ENCODE measurements around the gene HTR3C. TPM values are rescaled to one million over a fixed set of nuclear protein-coding genes. Genes with fewer than 3 reads are reported as not detected.

The HTR3C gene
- total RNA-seq, 4 donors from 2014 or later = not detected

GRCh38 chr3:184008161-184008560 is 44.7 kb upstream of the HTR3C start:
- DNase-seq = no peak
- Histone ChIP-seq H3K27me3 (no peaks in the 10 kb centered on the region), H3K27ac (no peak overlapping the region), H3K4me1 (peaks cover 0 to 15% (median 2%) of the 10 kb centered on the region in 4 donors), H3K4me3 (no peak overlapping the region), H3K36me3 (peaks cover 0 to 4% (median 0%) of the 10 kb centered on the region in 3 donors), H3K9me3 (no peaks in the 10 kb centered on the region)
- TF ChIP-seq CTCF (IDR thresholded peaks at IDR 0.05) (no peak), POLR2A (IDR thresholded peaks at IDR 0.05) (no peak)

GRCh38 chr3:184011230-184011876 is 41.5 kb upstream of the HTR3C start:
- H3K36me3 ChIP-seq = peaks cover 0 to 4% (median 0%) of the 10 kb centered on the region in 3 donors
- peak overlapping the region in 1 of 4 donors; percentile 47 for H3K27ac ChIP-seq
- TF ChIP-seq POLR2A (IDR thresholded peaks at IDR 0.05) = no peak
- no peak for TF ChIP-seq CTCF (IDR thresholded peaks at IDR 0.05)
- H3K4me3 ChIP-seq = no peak overlapping the region
- H3K27me3 ChIP-seq = no peaks in the 10 kb centered on the region
- DNase-seq = no peak
- no peaks in the 10 kb centered on the region for H3K9me3 ChIP-seq
- peaks cover 0 to 14% (median 0%) of the 10 kb centered on the region in 4 donors for H3K4me1 ChIP-seq

- TF ChIP-seq POLR2A (IDR thresholded peaks at IDR 0.05) = peak in 1 of 2 donors; percentile 22
- peak in 1 of 6 experiments; percentile 4 for TF ChIP-seq CTCF (IDR thresholded peaks at IDR 0.05)
- H3K27ac ChIP-seq = peak overlapping the region in 1 of 4 donors; percentile 55
These were observed 40.6 kb upstream of the HTR3C start for GRCh38 chr3:184011937-184012889.

GRCh38 chr3:184015381-184016019 is 37.3 kb upstream of the HTR3C start:
- TF ChIP-seq CTCF (IDR thresholded peaks at IDR 0.05) (no peak), POLR2A (IDR thresholded peaks at IDR 0.05) (peak; percentile 53 to 77)
- Histone ChIP-seq H3K36me3 (peaks cover 0 to 4% (median 0%) of the 10 kb centered on the region in 3 donors), H3K27ac (peak overlapping the region in 1 of 4 donors; percentile 61), H3K9me3 (no peaks in the 10 kb centered on the region), H3K4me1 (peaks cover 0 to 20% (median 3%) of the 10 kb centered on the region in 4 donors), H3K27me3 (no peaks in the 10 kb centered on the region), H3K4me3 (peak overlapping the region in 1 of 4 donors; percentile 89)
- peak in 1 of 3 donors; percentile 62 for DNase-seq

More at GRCh38 chr3:184011937-184012889, 40.6 kb upstream of the HTR3C start:
- no peaks in the 10 kb centered on the region for H3K9me3 ChIP-seq
- H3K36me3 ChIP-seq = peaks cover 0 to 4% (median 0%) of the 10 kb centered on the region in 3 donors
- no peaks in the 10 kb centered on the region for H3K27me3 ChIP-seq
- peak in 1 of 3 donors; percentile 57 for DNase-seq
- H3K4me3 ChIP-seq = no peak overlapping the region
- peaks cover 0 to 23% (median 2%) of the 10 kb centered on the region in 4 donors for H3K4me1 ChIP-seq

- H3K4me3 ChIP-seq = peak overlapping the region in 1 of 4 donors; percentile 89
- H3K36me3 ChIP-seq = peaks cover 0 to under 1% (median 0%) of the 10 kb centered on the region in 3 donors
- H3K9me3 ChIP-seq = no peaks in the 10 kb centered on the region
- no peaks in the 10 kb centered on the region for H3K27me3 ChIP-seq
- DNase-seq = no peak
- TF ChIP-seq POLR2A (IDR thresholded peaks at IDR 0.05) (no peak), CTCF (IDR thresholded peaks at IDR 0.05) (no peak)
- peaks cover 0 to 20% (median 3%) of the 10 kb centered on the region in 4 donors for H3K4me1 ChIP-seq
- peak overlapping the region in 1 of 4 donors; percentile 61 for H3K27ac ChIP-seq
These were observed 36.7 kb upstream of the HTR3C start for GRCh38 chr3:184016169-184016570.

Data from Peyer's patch (tissue), 4 donors.